H1 (cell line): Measurements from ENCODE around the gene FRMD4A. TPM values are rescaled to one million over a fixed set of nuclear protein-coding genes. Genes with fewer than 3 reads are reported as not detected.

Experiments
- ASH2L ChIP-seq: fragments of 200-600, 300-600 bp; sonication (generic); IDR thresholded peaks from one replicate; pipeline ENCODE4 v1.7.1; 2017; ENCODE audit warnings: low read length
- BACH1 ChIP-seq: IDR thresholded peaks from 2 replicates; pipeline ENCODE4 v1.6.1; 2012; ENCODE audit warnings: low read length, improper control_type of control experiment
- CBX5 ChIP-seq: fragments of 300-800, 300-1000 bp; sonication (generic); IDR thresholded peaks from 2 replicates; pipeline ENCODE4 v1.7.1; 2016; ENCODE audit warnings: antibody characterized with exemption, low read length, low read depth
- CHD7 ChIP-seq: fragments of 300-600 bp; sonication (generic); IDR thresholded peaks from 2 replicates; pipeline ENCODE4 v1.7.1; 2012; ENCODE audit warnings: low read length, moderate library complexity, mild to moderate bottlenecking, inconsistent platforms; ENCODE audit not compliant: insufficient replicate concordance
- CREB1 ChIP-seq: IDR thresholded peaks from 2 replicates; pipeline ENCODE4 v1.6.1; 2012; ENCODE audit warnings: inconsistent platforms
- EZH2 ChIP-seq: fragments of 200-600 bp; sonication (generic); IDR thresholded peaks from 2 replicates; pipeline ENCODE4 v1.7.1; 2012; ENCODE audit warnings: low read depth, mild to moderate bottlenecking, moderate library complexity, low read length, inconsistent platforms; ENCODE audit not compliant: severe bottlenecking
- RNF2 ChIP-seq: fragments of 200-900, 300-1000 bp; sonication (generic); IDR thresholded peaks from 2 replicates; pipeline ENCODE4 v1.7.1; 2016; ENCODE audit warnings: borderline replicate concordance, low read depth, mild to moderate bottlenecking, antibody characterized with exemption, low read length; ENCODE audit not compliant: poor library complexity, severe bottlenecking; ENCODE audit errors: missing control alignments
- RXRA ChIP-seq: IDR thresholded peaks from 2 replicates; pipeline ENCODE4 v1.6.1; 2011; ENCODE audit warnings: low read depth, mild to moderate bottlenecking, low read length, moderate library complexity; ENCODE audit not compliant: insufficient read depth
- polyA plus RNA-seq, 7 experiments: library from polyadenylated mRNA; depleted of rRNA in 3 of 7; stranded (reverse) in 5 of 7; unstranded in 2 of 7; fragments of >200 nt in 5 of 7; fragments of 200-250 nt in 2 of 7; gene quantifications; 1 replicate in 5 of 7; 2 replicates in 1 of 7; 4 replicates in 1 of 7; pipeline versions ENCODE4 v1.2.1 to v1.2.3, GENCODE V29; 2011 to 2013; ENCODE audit warnings: missing spikeins in 2 of 7, mixed read lengths in 2 of 7
- total RNA-seq: library from RNA; stranded (reverse); fragmentation: NEBNext Ultra II Directional; extraction: Animal tissue kit (Norgen Biotek cat#: 25700); gene quantifications from 2 replicates; pipeline ENCODE4 v1.2.1, GENCODE V29; 2021

FRMD4A gene
- total and polyA plus RNA-seq, 2 of the 8 experiments (the other 6 are each of a cell fraction or from before 2014, with no cell fraction given) = 38.6 to 39.6 TPM

- no peak for TF ChIP-seq CHD7
- TF ChIP-seq RNF2 = no peak
- TF ChIP-seq BACH1 = no peak
- no peak for TF ChIP-seq ASH2L
- TF ChIP-seq EZH2 = no peak
- TF ChIP-seq CBX5 = no peak
- TF ChIP-seq RXRA = no peak
- no peak for TF ChIP-seq CREB1
- TF ChIP-seq, all 59 proteins: peak for 0
These were observed 202.2 kb downstream of the FRMD4A start (continued) for GRCh38 chr10:14128519-14128918.
